ENCODE measurements around the gene MB.

MB gene

DNA sequence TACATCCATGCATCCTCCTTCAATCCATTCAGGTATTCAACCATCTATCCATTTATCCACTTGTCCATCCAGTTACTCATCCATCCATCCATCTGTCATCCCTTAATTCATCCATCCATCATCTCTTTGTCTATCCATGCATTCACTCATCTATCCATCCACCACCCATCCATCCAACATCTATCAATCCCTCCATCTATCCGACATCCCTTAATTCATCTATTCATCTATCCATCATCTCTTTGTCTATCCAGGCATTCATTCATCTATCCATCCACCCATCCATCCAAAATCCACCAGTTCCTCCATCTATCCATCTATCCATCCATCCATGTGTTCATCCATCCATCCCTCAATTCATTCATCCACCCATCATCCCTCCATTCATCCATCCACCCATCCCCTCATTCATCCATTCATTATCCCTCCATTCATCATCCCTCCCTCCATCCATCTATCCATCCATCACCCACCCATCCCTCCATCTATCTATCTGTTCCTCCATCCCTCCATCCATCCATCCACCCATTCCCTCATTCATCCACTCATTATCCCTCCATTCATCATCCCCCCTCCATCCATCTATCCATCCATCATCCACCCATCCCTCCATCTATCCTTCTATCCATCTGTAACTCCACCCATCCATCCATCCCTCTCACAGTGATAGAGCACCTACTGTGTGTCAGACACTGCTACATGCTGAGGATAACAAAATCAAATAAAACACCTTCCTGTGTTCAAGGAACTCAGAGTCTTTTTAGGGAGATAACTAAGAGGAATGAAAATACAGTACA lies 1.5 kb upstream of the MB start:
- H3K4me3 ChIP-seq (ENCODE audit: low read depth, low read length): no peak overlapping the region
- CTCF ChIA-PET: interaction anchor here (1.3 to 4.4 kb wide), 4 partner anchors 8 to 448 kb away, joined by 3 to 25 read pairs (median 4); no protein-coding TSS in a partner anchor
- no peaks in the 10 kb centered on the region for H3K4me1 ChIP-seq (ENCODE audit: control insufficient read depth, insufficient read depth, low read length)
- no peaks in the 10 kb centered on the region for H3K9me3 ChIP-seq (ENCODE audit: control insufficient read depth, insufficient read depth, low read depth, low read length)
- H3K27ac ChIP-seq (ENCODE audit: extremely low read depth, low read depth, low read length): no peak overlapping the region
- POLR2A ChIA-PET: interaction anchor here (0.9 kb wide), 1 partner anchor 30 kb away, joined by 3 read pairs; no protein-coding TSS in a partner anchor
- no peaks in the 10 kb centered on the region for H3K36me3 ChIP-seq (ENCODE audit: control insufficient read depth in 2 of 2, insufficient read depth in 1 of 2, low read length in 2 of 2)
- TF ChIP-seq SCRT1 (tag by site-specific recombination; IDR thresholded peaks at IDR 0.05; ENCODE audit: borderline replicate concordance) (no peak), ZBTB48 (tag by site-specific recombination; IDR thresholded peaks at IDR 0.05) (no peak), ZNF274 (IDR thresholded peaks at IDR 0.05; ENCODE audit: low read length) (no peak), ZNF274 (tag by site-specific recombination; IDR thresholded peaks at IDR 0.05; ENCODE audit: borderline replicate concordance) (0 out of 2 replicates have a peak, but pooled peaks have one; percentile 57), GLI4 (tag by site-specific recombination; IDR thresholded peaks at IDR 0.05) (no peak), ZNF521 (tag by site-specific recombination; IDR thresholded peaks at IDR 0.05) (0 out of 2 replicates have a peak, but pooled peaks have one; percentile 20), ZNF76 (tag by site-specific recombination; IDR thresholded peaks at IDR 0.05; ENCODE audit: borderline replicate concordance, low read depth) (no peak), SP2 (tag by site-specific recombination; IDR thresholded peaks at IDR 0.05) (no peak), GFI1B (tag by site-specific recombination; IDR thresholded peaks at IDR 0.05) (no peak), ZFHX2 (tag by site-specific recombination; conservative IDR thresholded peaks at IDR 0.05) (no peak), ZNF585B (tag by site-specific recombination; IDR thresholded peaks at IDR 0.05) (no peak), ZNF324 (tag by site-specific recombination; IDR thresholded peaks at IDR 0.05) (no peak), ZNF621 (tag by site-specific recombination; IDR thresholded peaks at IDR 0.05) (0 out of 2 replicates have a peak, but pooled peaks have one; percentile 24), ZNF529 (tag by site-specific recombination; IDR thresholded peaks at IDR 0.05; ENCODE audit: insufficient replicate concordance) (no peak), ZNF580 (tag by site-specific recombination; IDR thresholded peaks at IDR 0.05) (no peak), ZFP41 (tag by site-specific recombination; IDR thresholded peaks at IDR 0.05; ENCODE audit: borderline replicate concordance) (no peak), HOXC10 (CRISPR knock-in tag; IDR thresholded peaks at IDR 0.05) (no peak), ZNF354C (tag by site-specific recombination; IDR thresholded peaks at IDR 0.05; ENCODE audit: borderline replicate concordance, low read depth) (no peak; the same call in 1 of the 2 replicates), ZNF133 (tag by site-specific recombination; IDR thresholded peaks at IDR 0.05) (no peak), ZNF610 (tag by site-specific recombination; IDR thresholded peaks at IDR 0.05; ENCODE audit: borderline replicate concordance) (no peak), WT1 (tag by site-specific recombination; IDR thresholded peaks at IDR 0.05) (no peak), ZNF366 (tag by site-specific recombination; conservative IDR thresholded peaks at IDR 0.05) (peak; percentile 99), ZBTB20 (tag by site-specific recombination; IDR thresholded peaks at IDR 0.05) (no peak), ZNF707 (tag by site-specific recombination; IDR thresholded peaks at IDR 0.05) (no peak), ZNF114 (tag by site-specific recombination; IDR thresholded peaks at IDR 0.05) (0 out of 2 replicates have a peak, but pooled peaks have one; percentile 10), ZNF692 (tag by site-specific recombination; IDR thresholded peaks at IDR 0.05) (no peak), ZBTB17 (tag by site-specific recombination; IDR thresholded peaks at IDR 0.05) (peak; percentile 97), KLF1 (tag by site-specific recombination; IDR thresholded peaks at IDR 0.05) (no peak), ZNF785 (tag by site-specific recombination; IDR thresholded peaks at IDR 0.05) (0 out of 2 replicates have a peak, but pooled peaks have one; percentile 34), ZNF514 (tag by site-specific recombination; IDR thresholded peaks at IDR 0.05) (0 out of 2 replicates have a peak, but pooled peaks have one; percentile 10), ZNF747 (tag by site-specific recombination; IDR thresholded peaks at IDR 0.05) (no peak), GLIS2 (tag by site-specific recombination; IDR thresholded peaks at IDR 0.05) (no peak), ZNF266 (tag by site-specific recombination; IDR thresholded peaks at IDR 0.05; ENCODE audit: low read depth) (peak; percentile 20; the same call in 1 of the 2 replicates)
- TF ChIP-seq, protein P1, sequence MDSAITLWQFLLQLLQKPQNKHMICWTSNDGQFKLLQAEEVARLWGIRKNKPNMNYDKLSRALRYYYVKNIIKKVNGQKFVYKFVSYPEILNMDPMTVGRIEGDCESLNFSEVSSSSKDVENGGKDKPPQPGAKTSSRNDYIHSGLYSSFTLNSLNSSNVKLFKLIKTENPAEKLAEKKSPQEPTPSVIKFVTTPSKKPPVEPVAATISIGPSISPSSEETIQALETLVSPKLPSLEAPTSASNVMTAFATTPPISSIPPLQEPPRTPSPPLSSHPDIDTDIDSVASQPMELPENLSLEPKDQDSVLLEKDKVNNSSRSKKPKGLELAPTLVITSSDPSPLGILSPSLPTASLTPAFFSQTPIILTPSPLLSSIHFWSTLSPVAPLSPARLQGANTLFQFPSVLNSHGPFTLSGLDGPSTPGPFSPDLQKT (IDR thresholded peaks at IDR 0.05; ENCODE audit: borderline replicate concordance, low read depth, low read length): no peak
- TF ChIP-seq, protein P2, sequence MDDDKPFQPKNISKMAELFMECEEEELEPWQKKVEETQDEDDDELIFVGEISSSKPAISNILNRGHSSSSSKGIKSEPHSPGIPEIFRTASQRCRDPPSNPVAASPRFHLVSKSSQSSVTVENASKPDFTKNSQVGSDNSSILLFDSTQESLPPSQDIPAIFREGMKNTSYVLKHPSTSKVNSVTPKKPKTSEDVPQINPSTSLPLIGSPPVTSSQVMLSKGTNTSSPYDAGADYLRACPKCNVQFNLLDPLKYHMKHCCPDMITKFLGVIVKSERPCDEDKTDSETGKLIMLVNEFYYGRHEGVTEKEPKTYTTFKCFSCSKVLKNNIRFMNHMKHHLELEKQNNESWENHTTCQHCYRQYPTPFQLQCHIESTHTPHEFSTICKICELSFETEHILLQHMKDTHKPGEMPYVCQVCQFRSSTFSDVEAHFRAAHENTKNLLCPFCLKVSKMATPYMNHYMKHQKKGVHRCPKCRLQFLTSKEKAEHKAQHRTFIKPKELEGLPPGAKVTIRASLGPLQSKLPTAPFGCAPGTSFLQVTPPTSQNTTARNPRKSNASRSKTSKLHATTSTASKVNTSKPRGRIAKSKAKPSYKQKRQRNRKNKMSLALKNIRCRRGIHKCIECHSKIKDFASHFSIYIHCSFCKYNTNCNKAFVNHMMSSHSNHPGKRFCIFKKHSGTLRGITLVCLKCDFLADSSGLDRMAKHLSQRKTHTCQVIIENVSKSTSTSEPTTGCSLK (tag by site-specific recombination; IDR thresholded peaks at IDR 0.05): no peak

Measured in HEK293 (cell line).